ENCODE measurements around the gene ADAMTS16.
A peak's percentile ranks its signal among the peaks of the same experiment; 100 is the strongest.
"Not testable (repeated sequence)": the region's sequence is repeated elsewhere in the genome, so short reads cannot be mapped to it uniquely, and the experiment has no call there.

Gene ADAMTS16

DNA sequence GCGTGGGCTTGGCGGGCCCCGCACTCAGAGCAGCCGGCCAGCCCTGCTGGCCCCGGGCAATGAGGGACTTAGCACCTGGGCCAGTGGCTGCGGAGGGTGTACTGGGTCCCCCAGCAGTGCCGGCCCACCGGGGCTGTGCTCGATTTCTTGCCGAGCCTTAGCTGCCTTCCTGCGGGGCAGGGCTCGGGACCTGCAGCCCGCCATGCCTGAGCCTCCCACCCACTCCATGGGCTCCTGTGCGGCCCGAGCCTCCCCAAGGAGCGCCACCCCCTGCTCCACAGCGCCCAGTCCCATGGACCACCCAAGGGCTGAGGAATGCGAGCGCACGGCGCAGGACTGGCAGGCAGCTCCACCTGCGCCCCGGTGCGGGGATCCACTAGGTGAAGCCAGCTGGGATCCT is 2.3 kb upstream of the ADAMTS16 start:
- H3K4me3 Mint-ChIP-seq, H3K27ac Mint-ChIP-seq, DNase-seq: not testable (repeated sequence)

DNA sequence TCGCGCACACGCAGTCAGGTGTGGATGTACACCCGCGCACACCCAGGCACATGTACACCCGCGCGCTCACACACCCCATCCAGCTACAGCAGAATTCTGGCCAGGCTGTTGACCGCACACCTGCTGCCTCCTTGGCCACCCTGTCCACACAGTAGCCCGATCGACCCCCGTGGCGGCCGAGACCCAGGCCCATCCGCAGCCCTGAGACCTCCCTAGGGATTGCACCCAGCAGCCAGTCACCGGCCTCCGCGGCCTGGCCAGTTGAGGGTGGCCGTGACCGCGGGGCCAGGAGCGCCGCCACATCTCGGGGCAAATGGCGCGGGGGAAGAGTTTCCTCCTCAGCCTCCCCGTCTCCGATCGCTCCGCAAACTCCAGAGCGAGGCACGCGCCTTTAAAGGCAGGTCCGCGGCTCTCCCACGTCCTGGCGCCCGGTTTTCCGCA is 774 bp upstream of the ADAMTS16 start:
- Mint-ChIP-seq H3K4me1 (peaks cover 8% of the 10 kb centered on the region), H3K27me3 (peaks cover 44% of the 10 kb centered on the region), H3K4me3 (no peak overlapping the region), H3K27ac (no peak overlapping the region), H3K9me3 (no peaks in the 10 kb centered on the region)
- DNase-seq (no peak), ATAC-seq (peak; percentile 35)

More for the DNA sequence above, 2.3 kb upstream of the ADAMTS16 start:
- not testable (repeated sequence) for H3K9me3 Mint-ChIP-seq, ATAC-seq, H3K4me1 Mint-ChIP-seq
- H3K27me3 Mint-ChIP-seq: peaks cover 40% of the 10 kb centered on the region

DNA sequence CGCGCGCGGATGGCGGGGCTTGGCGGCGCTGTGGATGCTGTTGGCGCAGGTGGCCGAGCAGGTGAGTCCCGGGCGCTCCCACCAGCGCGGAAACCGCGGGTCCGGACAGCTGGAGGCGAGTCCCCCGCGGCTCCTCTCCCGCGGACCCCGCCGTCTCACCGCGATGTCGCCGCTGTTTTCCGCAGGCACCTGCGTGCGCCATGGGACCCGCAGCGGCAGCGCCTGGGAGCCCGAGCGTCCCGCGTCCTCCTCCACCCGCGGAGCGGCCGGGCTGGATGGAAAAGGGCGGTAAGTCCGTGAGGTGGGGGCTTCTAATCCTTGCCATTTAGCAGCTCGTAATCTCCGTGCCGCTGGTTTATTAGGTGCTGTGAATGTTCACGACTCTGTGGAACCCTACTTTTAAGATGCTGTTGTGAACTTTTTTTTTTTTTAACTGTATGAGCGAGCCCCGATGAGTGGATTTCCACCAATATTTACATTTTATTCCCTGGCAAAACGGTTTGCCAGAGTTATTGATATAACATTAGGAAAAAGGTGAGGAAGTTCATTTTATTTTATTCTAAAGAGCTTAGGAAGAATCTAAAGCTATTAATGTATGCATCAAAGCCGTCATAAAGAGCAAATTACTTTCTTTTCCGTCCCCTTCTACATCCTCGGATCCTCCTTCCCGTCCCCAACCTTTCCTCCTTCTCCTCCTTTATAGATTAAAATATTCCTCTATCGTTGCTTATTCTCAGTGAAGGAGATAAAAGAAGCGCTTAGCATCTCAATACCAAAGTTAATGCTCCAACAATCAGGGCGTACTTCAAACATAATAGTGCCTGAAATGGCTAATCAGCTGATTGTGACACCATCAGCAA is 579 bp downstream of the ADAMTS16 start:
- no peak for ATAC-seq
- H3K27me3 Mint-ChIP-seq: peaks cover 44% of the 10 kb centered on the region
- H3K9me3 Mint-ChIP-seq: no peaks in the 10 kb centered on the region
- H3K4me3 Mint-ChIP-seq: peak overlapping the region in 1 of 2 donors; percentile 29
- no peak overlapping the region for H3K27ac Mint-ChIP-seq
- no peak for DNase-seq
- peaks cover 8% of the 10 kb centered on the region for H3K4me1 Mint-ChIP-seq

DNA sequence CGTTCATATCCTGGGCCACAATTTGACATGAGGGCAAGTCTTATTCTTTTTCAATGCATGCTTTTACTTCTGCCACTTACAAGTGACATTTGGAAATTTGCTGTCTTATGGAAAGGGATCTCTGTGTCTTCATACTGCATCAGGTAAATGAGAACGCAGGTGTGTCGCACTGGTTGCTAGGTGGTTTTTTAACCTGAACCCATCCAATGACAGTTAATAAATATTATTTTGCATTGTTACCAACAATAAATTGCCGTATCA is 1.1 kb downstream of the ADAMTS16 start:
- peaks cover 44% of the 10 kb centered on the region for H3K27me3 Mint-ChIP-seq
- no peak for DNase-seq
- peaks cover 8% of the 10 kb centered on the region for H3K4me1 Mint-ChIP-seq
- ATAC-seq: no peak
- no peaks in the 10 kb centered on the region for H3K9me3 Mint-ChIP-seq
- H3K27ac Mint-ChIP-seq: no peak overlapping the region
- no peak overlapping the region for H3K4me3 Mint-ChIP-seq

DNA sequence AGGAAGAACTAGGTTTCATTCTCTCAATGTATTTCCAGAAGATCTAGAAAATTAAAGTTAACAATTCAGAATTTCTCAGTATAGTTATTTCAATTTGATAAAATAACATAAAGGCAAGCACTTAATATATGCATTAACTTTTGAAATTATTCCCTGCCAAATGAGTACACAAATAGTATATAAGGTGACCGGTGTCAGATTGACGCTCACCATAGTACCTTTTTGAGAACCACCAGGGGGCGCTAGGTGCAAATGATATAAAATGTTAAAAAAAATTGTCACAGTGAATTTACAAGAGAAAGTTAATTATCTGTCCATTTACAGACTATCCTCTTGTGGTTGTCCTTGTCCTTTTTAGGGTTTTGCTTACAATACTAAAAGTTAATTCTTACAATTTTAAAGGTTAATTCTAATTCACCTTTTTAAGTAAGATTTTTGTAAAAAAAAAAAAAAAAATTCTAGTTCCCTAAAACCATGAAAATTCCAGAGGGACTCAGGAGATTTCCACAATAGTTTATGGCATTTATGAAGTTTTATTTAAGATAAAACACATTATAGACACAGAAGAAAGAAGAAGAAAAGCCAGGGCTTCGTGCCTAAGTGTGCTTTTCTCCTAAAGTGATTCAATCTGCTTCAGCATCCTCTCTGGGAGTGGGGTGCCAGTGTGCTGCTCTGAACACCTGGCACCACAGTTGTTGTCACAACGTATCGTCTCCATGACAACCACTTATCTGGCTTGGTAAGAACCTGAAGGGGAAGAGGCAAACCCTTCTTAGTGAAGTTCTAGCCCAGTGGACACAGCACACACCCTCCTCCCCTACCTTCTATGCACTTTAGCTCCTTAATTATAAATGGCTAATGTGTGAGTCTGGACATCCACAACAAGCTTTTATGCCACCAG is 1.7 kb downstream of the ADAMTS16 start:
- Mint-ChIP-seq H3K27me3 (peaks cover 44% of the 10 kb centered on the region), H3K4me1 (peaks cover 8% of the 10 kb centered on the region), H3K27ac (no peak overlapping the region), H3K4me3 (no peak overlapping the region), H3K9me3 (no peaks in the 10 kb centered on the region)
- DNase-seq: peak; percentile 32 to 33
- ATAC-seq: no peak

GRCh38 chr5:5144441-5144840 is 4.3 kb downstream of the ADAMTS16 start:
- no peak overlapping the region for H3K4me3 Mint-ChIP-seq
- H3K27me3 Mint-ChIP-seq: peaks cover 29% of the 10 kb centered on the region
- no peak for DNase-seq
- H3K4me1 Mint-ChIP-seq: peaks cover 8% of the 10 kb centered on the region
- H3K27ac Mint-ChIP-seq: no peak overlapping the region
- ATAC-seq: no peak
- no peaks in the 10 kb centered on the region for H3K9me3 Mint-ChIP-seq

DNA sequence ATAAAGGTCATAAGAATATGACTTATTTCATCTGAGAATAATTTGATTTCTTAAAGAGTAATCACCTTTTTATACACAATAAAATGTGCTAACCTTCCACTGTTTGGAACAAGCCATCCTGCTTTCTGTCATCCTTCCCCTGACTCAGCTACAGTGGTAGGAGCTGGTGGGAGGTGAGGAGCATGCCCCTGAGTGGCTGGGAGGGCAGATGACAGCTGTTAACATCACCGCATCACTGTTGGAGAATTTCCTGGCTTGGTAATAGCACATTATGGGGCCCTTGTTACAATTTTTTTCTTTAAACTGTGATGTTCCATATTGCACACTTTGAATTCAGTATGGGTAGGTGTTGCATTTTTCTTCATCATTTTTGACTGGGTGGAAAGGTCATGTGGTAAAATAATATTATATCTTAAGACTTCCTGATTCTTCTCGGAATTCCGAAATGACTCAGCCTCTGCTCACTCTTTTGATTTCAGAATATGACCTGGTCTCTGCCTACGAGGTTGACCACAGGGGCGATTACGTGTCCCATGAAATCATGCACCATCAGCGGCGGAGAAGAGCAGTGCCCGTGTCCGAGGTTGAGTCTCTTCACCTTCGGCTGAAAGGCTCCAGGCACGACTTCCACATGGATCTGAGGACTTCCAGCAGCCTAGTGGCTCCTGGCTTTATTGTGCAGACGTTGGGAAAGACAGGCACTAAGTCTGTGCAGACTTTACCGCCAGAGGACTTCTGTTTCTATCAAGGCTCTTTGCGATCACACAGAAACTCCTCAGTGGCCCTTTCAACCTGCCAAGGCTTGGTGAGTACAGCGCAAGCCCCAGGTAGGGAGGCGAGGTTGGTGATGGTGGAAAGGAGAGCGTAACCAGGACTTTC is 5.8 kb downstream of the ADAMTS16 start:
- DNase-seq (no peak), ATAC-seq (no peak)
- Mint-ChIP-seq H3K4me3 (no peak overlapping the region), H3K27ac (no peak overlapping the region), H3K4me1 (peaks cover 4% of the 10 kb centered on the region), H3K9me3 (no peaks in the 10 kb centered on the region), H3K27me3 (peaks cover 19% of the 10 kb centered on the region)

DNA sequence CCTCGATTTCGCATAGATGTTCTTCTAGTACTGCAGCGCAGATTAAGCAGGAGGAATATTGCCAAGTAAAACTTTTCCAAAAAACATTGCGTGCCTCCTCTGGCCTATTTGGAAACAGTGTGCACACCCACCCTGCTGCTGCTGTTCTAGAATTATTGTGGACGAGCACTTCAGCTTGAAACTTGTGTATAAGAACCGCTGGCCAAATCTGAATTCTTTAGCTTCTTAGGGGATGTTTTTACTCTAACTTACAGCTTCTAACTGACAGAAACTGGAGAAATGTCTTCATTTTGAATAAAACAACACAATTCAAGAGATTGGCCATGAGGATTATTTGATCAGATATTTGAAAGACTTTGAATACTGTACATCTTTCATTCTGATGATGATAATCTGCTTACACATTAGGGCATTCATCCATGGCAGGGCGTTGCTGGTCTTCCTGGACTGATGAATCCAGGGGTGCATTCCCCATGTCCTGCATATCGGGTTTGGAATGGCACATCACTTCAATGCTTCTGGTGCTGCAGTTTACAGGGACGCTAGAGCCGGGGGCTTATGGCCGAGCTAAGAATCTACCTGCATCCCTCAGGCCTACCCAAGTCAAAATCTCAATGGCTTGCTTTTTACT is 6.5 kb downstream of the ADAMTS16 start:
- ATAC-seq (no peak), DNase-seq (no peak)
- Mint-ChIP-seq H3K27ac (no peak overlapping the region), H3K9me3 (no peaks in the 10 kb centered on the region), H3K27me3 (peaks cover 16% of the 10 kb centered on the region), H3K4me1 (no peaks in the 10 kb centered on the region), H3K4me3 (no peak overlapping the region)

GRCh38 chr5:5149154-5149553 is 9.0 kb downstream of the ADAMTS16 start:
- no peaks in the 10 kb centered on the region for H3K9me3 Mint-ChIP-seq

DNA sequence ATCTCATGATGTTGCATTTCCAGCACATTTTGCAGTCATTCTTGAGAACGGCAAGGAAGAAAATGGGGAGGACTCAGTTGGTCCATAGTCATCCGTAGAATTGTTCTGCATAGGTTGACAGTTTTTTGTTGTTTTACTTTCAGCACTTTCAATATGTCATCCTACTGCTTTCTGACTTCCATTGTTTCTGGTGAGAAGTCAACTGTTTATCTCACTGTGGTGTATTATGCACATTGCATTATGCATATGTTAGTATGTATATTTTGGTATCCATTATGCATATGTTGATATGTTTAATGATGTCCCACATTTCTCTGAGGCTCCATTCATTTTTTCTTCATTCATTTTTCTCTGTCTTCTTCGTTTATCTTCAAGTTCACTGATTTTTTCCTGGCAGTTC is 10.5 kb downstream of the ADAMTS16 start:
- no peak overlapping the region for H3K4me3 Mint-ChIP-seq
- no peak overlapping the region for H3K27ac Mint-ChIP-seq
- peaks cover 10% of the 10 kb centered on the region for H3K27me3 Mint-ChIP-seq
- DNase-seq: no peak
- no peak for ATAC-seq
- H3K9me3 Mint-ChIP-seq: peaks cover 7 to 9% of the 10 kb centered on the region in 2 donors
- peaks cover 8% of the 10 kb centered on the region for H3K4me1 Mint-ChIP-seq

More at GRCh38 chr5:5149154-5149553, 9.0 kb downstream of the ADAMTS16 start:
- no peak for ATAC-seq
- Mint-ChIP-seq H3K4me1 (no peaks in the 10 kb centered on the region), H3K27ac (no peak overlapping the region), H3K27me3 (peaks cover 10% of the 10 kb centered on the region), H3K4me3 (no peak overlapping the region)
- no peak for DNase-seq

DNA sequence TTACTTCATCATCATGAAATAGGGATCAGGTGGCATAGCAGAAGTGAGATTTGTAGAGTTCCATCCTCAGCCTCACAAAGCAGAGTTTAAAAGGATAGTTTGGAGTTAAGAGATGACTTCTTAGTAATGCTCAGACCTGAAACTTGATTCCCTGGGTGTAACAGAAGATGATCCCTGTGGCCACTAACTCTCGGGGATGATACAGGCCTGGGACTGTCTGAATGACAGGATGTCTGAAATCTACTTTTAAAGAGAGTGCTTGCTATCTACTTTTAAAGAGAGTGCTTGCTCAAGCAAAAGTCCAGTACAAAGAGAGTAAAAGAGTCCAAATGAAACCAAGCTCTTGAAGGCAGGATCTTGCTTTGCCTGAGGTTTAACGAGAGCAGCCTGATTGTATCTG is 14.6 kb downstream of the ADAMTS16 start:
- Mint-ChIP-seq H3K27ac (no peak overlapping the region), H3K9me3 (peaks cover 11 to 14% of the 10 kb centered on the region in 2 donors), H3K4me3 (no peak overlapping the region), H3K27me3 (peaks cover 18% of the 10 kb centered on the region), H3K4me1 (peaks cover 10% of the 10 kb centered on the region)
- DNase-seq (no peak), ATAC-seq (no peak)

DNA sequence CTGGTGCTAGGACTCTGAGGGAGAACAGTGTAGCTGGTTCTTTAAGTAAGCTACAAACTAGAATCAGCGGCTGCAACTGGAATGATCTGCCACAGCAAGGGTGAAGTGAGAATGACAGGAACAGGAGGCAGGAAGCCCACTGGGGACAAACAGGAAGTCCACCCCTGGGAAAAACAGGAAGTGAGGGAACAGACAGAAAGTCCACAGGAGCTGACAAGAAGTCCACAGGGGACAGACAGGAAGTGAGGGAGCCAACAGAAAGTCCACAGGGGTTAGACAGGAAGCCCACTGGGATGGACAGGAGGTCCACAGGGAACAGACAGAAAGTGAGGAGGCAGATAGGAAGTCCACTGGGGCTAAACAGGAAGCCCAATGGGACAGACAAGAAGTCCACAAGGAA is 15.5 kb downstream of the ADAMTS16 start:
- ATAC-seq (no peak), DNase-seq (no peak)
- Mint-ChIP-seq H3K9me3 (peaks cover 11 to 14% of the 10 kb centered on the region in 2 donors), H3K4me1 (peaks cover 10% of the 10 kb centered on the region), H3K4me3 (no peak overlapping the region), H3K27me3 (peaks cover 18% of the 10 kb centered on the region), H3K27ac (peak overlapping the region in 1 of 2 donors; percentile 6)

GRCh38 chr5:5156471-5157082 is 16.4 kb downstream of the ADAMTS16 start:
- DNase-seq: no peak
- Mint-ChIP-seq H3K4me1 (peaks cover 10% of the 10 kb centered on the region), H3K4me3 (no peak overlapping the region), H3K27me3 (peaks cover 17% of the 10 kb centered on the region), H3K9me3 (peaks cover 11 to 14% of the 10 kb centered on the region in 2 donors), H3K27ac (no peak overlapping the region)
- no peak for ATAC-seq

- Mint-ChIP-seq H3K4me3 (no peak overlapping the region), H3K9me3 (peaks cover 11 to 14% of the 10 kb centered on the region in 2 donors), H3K27me3 (peaks cover 16% of the 10 kb centered on the region), H3K27ac (no peak overlapping the region), H3K4me1 (peaks cover 10% of the 10 kb centered on the region)
- no peak for ATAC-seq
- DNase-seq: no peak
Observed at GRCh38 chr5:5158472-5158895, 18.4 kb downstream of the ADAMTS16 start.

Data from stimulated activated naive CD8-positive, alpha-beta T cell treated with anti-CD3 and anti-CD28 coated beads, Interleukin-15, amount 100 ng/mL, for 72 hours (primary cell).